Measurements from ENCODE around the gene NUFIP2.
A peak's percentile ranks its signal among the peaks of the same experiment; 100 is the strongest.

NUFIP2 gene

GRCh38 chr17:29292071-29292991 is 1.6 kb downstream of the NUFIP2 start:
- no peak for TF ChIP-seq CTCF (IDR thresholded peaks at IDR 0.05; ENCODE audit: extremely low read depth, missing control alignments)

GRCh38 chr17:29291163-29291752 is 2.7 kb downstream of the NUFIP2 start:
- peak; percentile 67 for DNase-seq (ENCODE audit: low spot score)
- peak; percentile 45 for TF ChIP-seq CTCF (IDR thresholded peaks at IDR 0.05; ENCODE audit: extremely low read depth, missing control alignments)

More at GRCh38 chr17:29292071-29292991, 1.6 kb downstream of the NUFIP2 start:
- peak; percentile 32 for DNase-seq (ENCODE audit: low spot score)

- no peak for TF ChIP-seq CTCF (IDR thresholded peaks at IDR 0.05; ENCODE audit: extremely low read depth, missing control alignments)
- DNase-seq (ENCODE audit: low spot score) = no peak
Measured at GRCh38 chr17:29289852-29290251, 4.1 kb downstream of the NUFIP2 start.

- no peak for DNase-seq (ENCODE audit: low spot score)
- no peak for TF ChIP-seq CTCF (IDR thresholded peaks at IDR 0.05; ENCODE audit: extremely low read depth, missing control alignments)
Measured at GRCh38 chr17:29283961-29284360, 10.0 kb downstream of the NUFIP2 start.

- no peak for TF ChIP-seq CTCF (IDR thresholded peaks at IDR 0.05; ENCODE audit: extremely low read depth, missing control alignments)
- DNase-seq (ENCODE audit: low spot score) = no peak
Measured at GRCh38 chr17:29283496-29283895, 10.5 kb downstream of the NUFIP2 start.

GRCh38 chr17:29279397-29280070 is 14.4 kb downstream of the NUFIP2 start:
- no peak for TF ChIP-seq CTCF (IDR thresholded peaks at IDR 0.05; ENCODE audit: extremely low read depth, missing control alignments)

GRCh38 chr17:29278692-29279091 is 15.3 kb downstream of the NUFIP2 start:
- no peak for DNase-seq (ENCODE audit: low spot score)
- TF ChIP-seq CTCF (IDR thresholded peaks at IDR 0.05; ENCODE audit: extremely low read depth, missing control alignments) = no peak

More at GRCh38 chr17:29279397-29280070, 14.4 kb downstream of the NUFIP2 start:
- DNase-seq (ENCODE audit: low spot score) = no peak

Measured in GM20000 (cell line).